ENCODE measurements around the gene OR2T33.
"Not testable (repeated sequence)": the region's sequence is repeated elsewhere in the genome, so short reads cannot be mapped to it uniquely, and the experiment has no call there.

- not testable (repeated sequence) for TF ChIP-seq CTCF, POLR2A (IDR thresholded peaks at IDR 0.05)
Measured at GRCh38 chr1:248273225-248273624, 4.6 kb downstream of the OR2T33 start.

All from testis (tissue), 2 donors.